Measurements from ENCODE around the gene CIRBP. TPM values are rescaled to one million over a fixed set of nuclear protein-coding genes. Genes with fewer than 3 reads are reported as not detected.
A peak's percentile ranks its signal among the peaks of the same experiment; 100 is the strongest.

Gene CIRBP
- total RNA-seq, 1 experiment from 2014 or later = 331 TPM

DNA sequence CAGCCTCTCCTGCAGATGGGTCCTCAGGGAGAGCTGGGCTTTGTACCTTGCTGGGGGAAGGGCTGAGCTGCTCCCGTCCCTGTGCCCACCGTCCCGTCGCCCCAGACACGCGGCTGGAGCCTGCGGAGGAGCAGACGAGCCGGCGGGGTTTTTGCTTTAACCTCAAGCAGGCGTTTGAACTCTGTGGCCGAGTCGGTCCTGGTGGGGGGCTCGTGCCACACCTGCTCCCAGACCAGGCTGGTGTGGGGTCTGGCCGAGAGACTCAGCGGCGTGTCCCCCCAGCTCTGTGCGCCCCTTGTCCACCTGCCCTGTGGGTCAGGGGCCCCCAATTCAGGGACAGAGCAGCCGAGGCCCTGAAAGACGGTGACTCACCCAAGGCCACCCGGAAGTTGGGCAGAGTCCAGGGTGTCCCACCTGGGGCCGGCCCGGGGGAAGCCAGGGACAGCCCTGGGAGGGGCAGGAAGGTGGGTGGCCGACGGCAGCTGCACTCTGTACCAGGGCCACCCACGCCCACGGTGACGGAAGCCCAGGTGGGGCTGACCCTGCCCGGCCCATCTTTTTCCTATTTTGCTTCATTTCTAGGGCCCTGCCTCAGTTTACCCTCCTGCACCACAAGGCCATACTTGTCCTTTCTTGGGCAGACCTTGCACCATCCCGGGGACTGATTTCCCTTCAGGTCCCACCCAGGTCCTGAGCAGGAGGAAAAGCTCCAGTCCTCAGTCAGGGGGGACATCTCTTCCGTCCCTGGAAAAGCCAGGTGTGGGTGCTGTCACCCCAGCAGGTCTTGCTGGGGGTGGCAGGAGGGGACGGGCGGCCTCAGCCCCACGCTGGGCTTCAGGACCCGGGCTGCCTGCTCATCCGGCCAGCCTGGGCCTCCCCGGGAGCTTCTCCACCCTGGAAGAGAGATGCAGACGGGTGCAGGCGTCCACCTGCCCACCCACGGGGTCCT, 21.8 kb downstream of the CIRBP start:
- Mint-ChIP-seq H3K27me3 (ENCODE audit: insufficient read depth, unreplicated experiment) (no peaks in the 10 kb centered on the region), H3K4me3 (ENCODE audit: unreplicated experiment) (no peak overlapping the region), H3K9me3 (ENCODE audit: unreplicated experiment) (no peaks in the 10 kb centered on the region), H3K36me3 (ENCODE audit: insufficient read depth, unreplicated experiment) (no peaks in the 10 kb centered on the region), H3K27ac (ENCODE audit: unreplicated experiment) (no peak overlapping the region), H3K4me1 (ENCODE audit: low read depth, unreplicated experiment) (no peaks in the 10 kb centered on the region)
- no peak for TF ChIP-seq CTCF (IDR thresholded peaks at IDR 0.05; ENCODE audit: insufficient read depth in 1 of 2, low read depth in 1 of 2, low read length in 1 of 2, severe bottlenecking in 1 of 2, unreplicated experiment in 1 of 2)
- Histone ChIP-seq H3K9me3 (no peaks in the 10 kb centered on the region), H3K4me1 (peaks cover 30% of the 10 kb centered on the region), H3K36me3 (ENCODE audit: control insufficient read depth, insufficient read depth, low read length) (no peaks in the 10 kb centered on the region), H3K4me3 (ENCODE audit: low read depth, low read length) (no peak overlapping the region), H3K27me3 (replicated peaks; ENCODE audit: control insufficient read depth, insufficient read depth, low read length) (no peaks in the 10 kb centered on the region)
- no TSS peak for BruUV-seq (replicated peaks)
- intact Hi-C loops (cut with micrococcal nuclease; ENCODE audit: unreplicated experiment) = loop anchor here (10.0 kb wide), 1 partner anchor 1254 kb away; no protein-coding TSS in a partner anchor
- DNase-seq = no peak
- POLR2A ChIA-PET = no interaction called here
- CTCF ChIA-PET = no interaction called here

- peak overlapping the region; percentile 3 for H3K27ac Mint-ChIP-seq (ENCODE audit: unreplicated experiment)
- DNase-seq = peak; percentile 53 to 64
- H3K36me3 ChIP-seq (ENCODE audit: control insufficient read depth, insufficient read depth, low read length) = no peaks in the 10 kb centered on the region
- H3K4me3 ChIP-seq (ENCODE audit: low read depth, low read length) = no peak overlapping the region
- no peak overlapping the region for H3K4me3 Mint-ChIP-seq (ENCODE audit: unreplicated experiment)
- ChIA-PET POLR2A (no interaction called here), CTCF (interaction anchor here (0.6 kb wide), 1 partner anchor 312 kb away, joined by 3 read pairs; no protein-coding TSS in a partner anchor)
- H3K4me1 Mint-ChIP-seq (ENCODE audit: low read depth, unreplicated experiment) = no peaks in the 10 kb centered on the region
- no peaks in the 10 kb centered on the region for H3K27me3 ChIP-seq (replicated peaks; ENCODE audit: control insufficient read depth, insufficient read depth, low read length)
- H3K27me3 Mint-ChIP-seq (ENCODE audit: insufficient read depth, unreplicated experiment) = no peaks in the 10 kb centered on the region
- no peaks in the 10 kb centered on the region for H3K9me3 ChIP-seq
- no peaks in the 10 kb centered on the region for H3K9me3 Mint-ChIP-seq (ENCODE audit: unreplicated experiment)
- BruUV-seq (replicated peaks) = no TSS peak
- intact Hi-C loops (cut with micrococcal nuclease; ENCODE audit: unreplicated experiment) = loop anchor here (10.0 kb wide), 1 partner anchor 1253 kb away; no protein-coding TSS in a partner anchor
- peaks cover 28% of the 10 kb centered on the region for H3K4me1 ChIP-seq
- no peak for TF ChIP-seq CTCF (IDR thresholded peaks at IDR 0.05; ENCODE audit: insufficient read depth in 1 of 2, low read depth in 1 of 2, low read length in 1 of 2, severe bottlenecking in 1 of 2, unreplicated experiment in 1 of 2)
- no peaks in the 10 kb centered on the region for H3K36me3 Mint-ChIP-seq (ENCODE audit: insufficient read depth, unreplicated experiment)
Measured at GRCh38 chr19:1291761-1292418, 22.8 kb downstream of the CIRBP start.

DNA sequence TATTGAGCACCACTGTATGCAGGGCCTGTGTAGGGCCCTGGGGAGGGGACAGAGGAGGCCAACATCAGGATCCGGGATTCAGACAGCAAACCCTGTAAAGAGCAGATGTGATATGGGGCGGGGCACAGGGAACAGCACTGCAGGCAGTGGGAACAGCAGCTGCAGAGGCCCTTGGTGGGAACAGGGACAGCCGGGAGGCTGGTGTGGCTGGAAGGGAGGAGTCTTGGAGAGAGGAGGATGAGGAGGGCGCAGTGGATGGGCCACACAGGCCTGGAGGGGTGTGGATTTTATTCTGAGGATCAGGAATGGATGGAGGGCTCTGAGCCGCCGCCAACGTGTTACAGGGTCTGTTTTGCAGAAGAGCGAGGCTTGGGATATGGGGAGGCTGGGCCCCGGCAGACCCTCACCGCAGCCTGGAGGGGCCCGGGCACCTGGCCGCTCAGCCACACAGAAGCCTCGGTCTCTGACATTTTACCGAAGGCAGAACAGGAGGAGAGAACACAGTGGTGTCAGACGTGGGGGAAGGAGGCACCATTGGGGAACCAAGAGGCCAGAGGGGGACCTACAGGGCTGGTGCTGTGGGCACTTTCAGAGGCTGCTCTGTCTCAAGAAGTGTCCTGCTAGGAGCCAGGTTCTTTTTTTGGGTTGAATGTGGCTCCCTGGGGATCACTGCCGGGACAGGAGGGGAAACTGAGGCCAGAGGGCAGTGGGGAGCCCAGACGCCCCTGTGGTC, 23.5 kb downstream of the CIRBP start:
- Histone ChIP-seq H3K9me3 (no peaks in the 10 kb centered on the region), H3K27me3 (replicated peaks; ENCODE audit: control insufficient read depth, insufficient read depth, low read length) (no peaks in the 10 kb centered on the region), H3K4me3 (ENCODE audit: low read depth, low read length) (no peak overlapping the region), H3K4me1 (peaks cover 21% of the 10 kb centered on the region), H3K36me3 (ENCODE audit: control insufficient read depth, insufficient read depth, low read length) (no peaks in the 10 kb centered on the region)
- Mint-ChIP-seq H3K4me1 (ENCODE audit: low read depth, unreplicated experiment) (no peaks in the 10 kb centered on the region), H3K27ac (ENCODE audit: unreplicated experiment) (peak overlapping the region; percentile 3), H3K27me3 (ENCODE audit: insufficient read depth, unreplicated experiment) (no peaks in the 10 kb centered on the region), H3K4me3 (ENCODE audit: unreplicated experiment) (no peak overlapping the region), H3K36me3 (ENCODE audit: insufficient read depth, unreplicated experiment) (peaks cover 6% of the 10 kb centered on the region), H3K9me3 (ENCODE audit: unreplicated experiment) (no peaks in the 10 kb centered on the region)
- no TSS peak for BruUV-seq (replicated peaks)
- no peak for TF ChIP-seq CTCF (IDR thresholded peaks at IDR 0.05; ENCODE audit: insufficient read depth in 1 of 2, low read depth in 1 of 2, low read length in 1 of 2, severe bottlenecking in 1 of 2, unreplicated experiment in 1 of 2)
- no peak for DNase-seq
- ChIA-PET POLR2A (no interaction called here), CTCF (no interaction called here)
- intact Hi-C loops (cut with micrococcal nuclease; ENCODE audit: unreplicated experiment) = loop anchor here (10.0 kb wide), 1 partner anchor 1252 kb away; no protein-coding TSS in a partner anchor
